ENCODE data around the gene PSD4.

PSD4 gene

DNA sequence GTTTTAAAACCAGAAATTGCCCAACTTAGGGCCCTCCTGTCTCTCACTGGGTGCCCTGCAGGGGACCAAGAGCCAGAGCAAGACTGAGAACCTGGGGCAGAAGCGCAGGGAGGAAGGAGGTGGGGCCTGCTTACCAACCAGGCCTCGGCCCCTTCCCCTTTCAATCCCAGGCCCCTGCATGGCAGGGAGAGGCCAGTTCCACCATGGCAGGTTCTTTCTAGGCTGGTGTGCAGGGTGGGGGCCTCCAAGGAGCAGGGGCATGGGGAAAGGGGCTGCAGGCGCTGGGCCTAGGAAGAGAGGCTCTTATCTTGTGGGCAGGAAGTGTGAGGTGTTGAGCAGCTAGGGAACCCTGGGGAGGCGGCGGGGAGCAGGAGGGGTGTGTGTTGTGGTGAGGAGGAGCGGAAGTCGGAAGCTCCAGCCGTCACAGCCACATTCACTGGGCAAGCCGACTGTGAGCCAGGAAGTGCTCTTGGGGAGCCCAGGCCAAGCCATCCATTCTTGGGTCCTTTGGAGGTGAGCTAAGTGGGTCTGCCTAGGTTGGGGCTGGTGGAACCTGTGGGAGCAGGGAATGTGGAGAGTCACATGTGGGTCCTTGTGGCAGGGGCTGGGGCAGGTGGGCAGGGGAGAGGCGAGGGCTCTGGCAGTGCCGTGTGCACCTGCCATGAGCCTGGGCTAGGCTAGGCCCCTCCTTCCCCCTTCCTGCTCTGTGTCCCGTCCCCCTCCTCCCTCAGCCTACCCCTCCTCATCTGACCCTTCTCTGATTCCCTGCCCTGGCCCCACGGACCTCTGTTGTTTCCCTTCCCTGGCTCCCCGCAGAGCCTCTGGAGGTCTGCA lies at the start of gene PSD4:
Gene PSD4, plus strand, starts transcription at position 430 of the 834 bp plus-strand sequence. CDS start 8,486 bp downstream, outside the sequence.
- peak; percentile 59 for DNase-seq (ENCODE audit: low spot score)

DNA sequence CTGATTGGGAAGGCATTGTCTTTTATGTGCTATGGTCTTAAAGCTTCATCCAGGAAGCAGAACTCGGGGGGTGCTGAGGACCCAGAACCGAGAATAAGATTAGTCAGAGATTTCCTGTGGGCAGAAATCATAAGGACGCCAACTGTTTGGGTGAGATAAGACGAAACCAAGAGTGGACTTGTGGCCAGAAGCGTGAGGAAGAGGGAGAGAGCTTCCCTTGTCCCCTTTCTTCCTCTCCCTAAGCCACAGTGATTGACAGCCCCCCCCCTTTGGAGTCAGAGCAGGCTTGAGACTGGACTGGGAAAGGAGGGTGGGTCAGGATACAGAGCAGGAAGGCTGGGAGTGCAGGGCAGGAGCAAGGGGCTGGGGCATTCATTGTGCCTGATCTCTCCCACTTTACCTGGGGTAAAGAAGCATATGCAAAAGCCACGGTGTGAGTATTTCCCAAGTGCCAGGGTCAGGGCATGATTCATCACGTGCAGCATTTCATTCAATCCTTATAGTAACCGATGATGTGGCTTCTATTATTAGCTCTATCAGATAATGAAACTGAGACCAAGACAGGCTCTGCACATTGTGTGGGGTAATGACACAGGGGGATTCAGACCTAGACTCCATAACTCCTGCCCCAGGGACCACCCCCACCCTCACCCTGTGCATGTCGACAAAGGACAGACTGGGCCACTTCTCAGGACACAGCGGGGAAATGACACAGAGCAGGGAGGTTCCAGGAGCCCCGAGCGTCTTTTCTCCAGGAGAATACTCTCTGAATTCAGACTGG lies 49.4 kb upstream of the PSD4 start:
- peak; percentile 43 for DNase-seq (ENCODE audit: low spot score)

DNA sequence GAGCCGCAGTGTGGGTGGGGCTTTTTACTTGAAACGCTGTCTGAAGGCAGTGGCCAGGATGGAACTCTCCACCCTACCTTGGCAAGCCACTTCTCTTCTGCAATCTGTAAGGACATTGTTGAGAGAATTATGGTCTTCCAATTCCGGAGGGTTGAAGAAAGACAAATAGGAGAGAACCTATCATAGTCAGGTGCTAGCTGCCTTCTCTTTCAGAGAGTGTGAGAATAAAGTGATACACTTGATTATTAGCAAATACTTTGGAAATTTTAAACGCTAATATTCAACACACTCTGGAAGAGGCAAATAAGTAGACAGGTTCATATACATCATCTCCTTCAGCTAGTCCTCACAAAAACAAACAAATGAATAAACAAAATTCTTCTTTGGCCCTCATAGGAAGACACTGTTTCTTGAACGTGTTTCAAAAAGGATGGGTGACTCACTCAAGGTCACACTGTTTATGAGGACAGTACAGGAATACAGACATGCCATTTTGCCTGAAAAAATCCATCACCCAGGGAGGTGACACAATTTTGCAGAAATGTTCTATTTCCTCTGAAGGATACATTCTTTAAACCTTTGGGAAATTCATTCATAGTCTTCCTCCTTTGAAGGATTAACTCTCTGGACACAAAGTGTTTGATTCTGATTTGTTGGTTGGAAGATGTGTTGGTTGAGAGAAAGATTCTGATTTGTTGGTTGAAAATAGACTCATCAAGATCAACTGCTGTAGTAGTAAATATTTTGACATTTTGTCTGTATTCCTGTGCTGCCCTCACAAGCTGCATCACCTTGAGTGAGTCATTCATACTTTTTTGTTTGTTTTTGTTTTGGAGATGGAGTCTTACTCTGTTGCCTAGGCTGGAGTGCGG lies 48.6 kb upstream of the PSD4 start:
- no peak for DNase-seq (ENCODE audit: low spot score)

DNA sequence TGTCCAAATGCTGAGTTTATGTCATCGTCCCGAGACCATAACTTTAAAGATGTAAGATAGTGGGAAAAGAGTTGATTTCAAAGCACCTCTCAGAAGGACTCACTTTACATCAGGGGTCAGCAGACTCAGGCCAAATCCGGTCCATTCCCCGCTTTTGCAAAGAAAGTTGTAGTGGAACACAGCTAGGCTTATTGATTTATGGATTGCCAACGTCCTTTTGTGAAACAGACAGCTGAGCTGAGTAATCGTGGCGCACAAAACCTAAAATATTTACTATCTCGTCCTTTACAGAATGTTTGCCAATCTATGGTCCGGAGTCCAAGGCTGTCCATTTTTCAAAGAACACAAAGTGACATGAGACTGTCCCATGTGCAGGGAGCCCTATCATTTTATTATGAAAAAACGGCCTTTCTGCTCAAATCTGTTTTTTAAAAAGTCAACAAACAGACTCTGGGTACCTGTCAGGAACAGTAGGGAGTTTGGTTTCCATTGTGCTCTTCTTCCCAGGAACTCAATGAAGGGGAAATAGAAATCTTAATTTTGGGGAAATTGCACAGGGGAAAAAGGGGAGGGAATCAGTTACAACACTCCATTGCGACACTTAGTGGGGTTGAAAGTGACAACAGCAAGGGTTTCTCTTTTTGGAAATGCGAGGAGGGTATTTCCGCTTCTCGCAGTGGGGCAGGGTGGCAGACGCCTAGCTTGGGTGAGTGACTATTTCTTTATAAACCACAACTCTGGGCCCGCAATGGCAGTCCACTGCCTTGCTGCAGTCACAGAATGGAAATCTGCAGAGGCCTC lies 46.7 kb upstream of the PSD4 start, which contains the start of gene IL1RN:
Gene IL1RN, plus strand, starts transcription at position 754 of the 801 bp plus-strand sequence. Its CDS starts 27 bp downstream, at position 781.
- peak; percentile 70 for DNase-seq (ENCODE audit: low spot score)

DNA sequence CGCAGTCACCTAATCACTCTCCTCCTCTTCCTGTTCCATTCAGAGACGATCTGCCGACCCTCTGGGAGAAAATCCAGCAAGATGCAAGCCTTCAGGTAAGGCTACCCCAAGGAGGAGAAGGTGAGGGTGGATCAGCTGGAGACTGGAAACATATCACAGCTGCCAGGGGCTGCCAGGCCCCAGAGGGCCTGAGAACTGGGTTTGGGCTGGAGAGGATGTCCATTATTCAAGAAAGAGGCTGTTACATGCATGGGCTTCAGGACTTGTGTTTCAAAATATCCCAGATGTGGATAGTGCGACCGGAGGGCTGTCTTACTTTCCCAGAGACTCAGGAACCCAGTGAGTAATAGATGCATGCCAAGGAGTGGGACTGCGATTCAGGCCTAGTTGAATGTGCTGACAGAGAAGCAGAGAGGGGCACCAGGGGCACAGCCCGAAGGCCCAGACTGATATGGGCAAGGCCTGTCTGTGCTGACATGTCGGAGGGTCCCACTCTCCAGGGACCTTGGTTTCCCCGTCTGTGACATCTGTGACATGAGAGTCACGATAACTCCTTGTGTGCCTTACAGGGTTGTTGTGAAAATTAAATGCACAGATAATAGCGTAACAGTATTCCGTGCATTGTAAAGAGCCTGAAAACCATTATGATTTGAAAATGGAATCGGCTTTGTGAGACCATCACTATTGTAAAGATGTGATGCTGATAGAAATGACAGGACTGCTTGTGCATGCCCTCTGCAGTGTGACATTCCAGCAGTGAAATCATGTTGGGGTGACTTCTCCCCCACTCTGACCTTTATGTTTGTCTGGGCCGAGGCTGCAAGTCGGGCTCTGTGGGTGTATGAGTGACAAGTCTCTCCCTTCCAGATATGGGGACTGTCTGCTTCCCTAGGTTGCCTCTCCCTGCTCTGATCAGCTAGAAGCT lies 45.9 kb upstream of the PSD4 start:
- DNase-seq (ENCODE audit: low spot score), result no peak

DNA sequence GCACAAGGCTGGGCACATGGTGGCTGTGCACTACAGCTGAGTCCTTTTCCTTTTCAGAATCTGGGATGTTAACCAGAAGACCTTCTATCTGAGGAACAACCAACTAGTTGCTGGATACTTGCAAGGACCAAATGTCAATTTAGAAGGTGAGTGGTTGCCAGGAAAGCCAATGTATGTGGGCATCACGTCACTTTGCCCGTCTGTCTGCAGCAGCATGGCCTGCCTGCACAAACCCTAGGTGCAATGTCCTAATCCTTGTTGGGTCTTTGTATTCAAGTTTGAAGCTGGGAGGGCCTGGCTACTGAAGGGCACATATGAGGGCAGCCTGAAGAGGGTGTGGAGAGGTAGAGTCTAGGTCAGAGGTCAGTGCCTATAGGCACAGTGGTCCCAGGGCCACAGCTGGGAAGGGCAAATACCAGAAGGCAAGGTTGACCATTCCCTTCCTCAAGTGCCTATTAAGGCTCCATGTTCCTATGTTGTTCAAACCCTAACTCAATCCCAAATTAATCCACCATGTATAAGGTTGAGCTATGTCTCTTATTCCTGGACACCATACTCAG lies 44.2 kb upstream of the PSD4 start:
- DNase-seq (ENCODE audit: low spot score), result no peak

DNA sequence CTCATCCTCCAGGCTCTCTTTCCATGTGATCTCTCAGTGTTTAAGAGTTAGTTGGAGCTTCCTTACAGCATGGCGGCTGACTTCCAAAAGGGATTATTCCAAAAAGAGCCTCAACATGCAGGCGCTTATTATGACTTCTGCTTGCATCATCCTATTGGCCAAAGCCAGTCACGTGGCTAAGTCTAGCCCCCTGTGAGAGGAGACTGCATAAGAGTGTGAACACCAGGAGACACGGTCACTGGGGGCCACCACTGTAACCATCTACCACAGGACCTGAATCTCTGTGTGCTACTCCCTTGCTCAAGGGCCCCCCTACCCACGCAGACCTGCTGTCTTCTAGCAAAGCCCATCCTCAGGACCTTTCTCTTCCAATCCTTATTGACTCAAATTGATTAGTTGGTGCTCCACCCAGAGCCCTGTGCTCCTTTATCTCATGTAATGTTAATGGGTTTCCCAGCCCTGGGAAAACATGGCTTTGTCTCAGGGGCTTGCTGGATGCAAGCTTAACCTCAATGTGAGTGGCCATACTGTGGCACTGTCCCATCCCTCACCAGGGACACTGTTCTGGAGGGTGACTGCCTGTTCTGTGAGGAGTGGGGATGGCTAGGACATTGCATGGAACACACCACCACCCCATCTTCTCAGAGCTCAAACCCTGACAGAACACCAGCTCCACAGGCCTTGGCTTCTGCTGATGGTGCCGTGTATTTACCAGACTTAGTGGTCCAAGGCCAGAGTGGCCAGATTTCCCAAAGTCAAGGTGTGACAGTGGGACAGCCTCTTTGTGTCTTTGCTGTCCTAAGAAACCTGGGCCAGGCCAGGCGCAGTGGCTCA lies 42.2 kb upstream of the PSD4 start:
- no peak for DNase-seq (ENCODE audit: low spot score)

DNA sequence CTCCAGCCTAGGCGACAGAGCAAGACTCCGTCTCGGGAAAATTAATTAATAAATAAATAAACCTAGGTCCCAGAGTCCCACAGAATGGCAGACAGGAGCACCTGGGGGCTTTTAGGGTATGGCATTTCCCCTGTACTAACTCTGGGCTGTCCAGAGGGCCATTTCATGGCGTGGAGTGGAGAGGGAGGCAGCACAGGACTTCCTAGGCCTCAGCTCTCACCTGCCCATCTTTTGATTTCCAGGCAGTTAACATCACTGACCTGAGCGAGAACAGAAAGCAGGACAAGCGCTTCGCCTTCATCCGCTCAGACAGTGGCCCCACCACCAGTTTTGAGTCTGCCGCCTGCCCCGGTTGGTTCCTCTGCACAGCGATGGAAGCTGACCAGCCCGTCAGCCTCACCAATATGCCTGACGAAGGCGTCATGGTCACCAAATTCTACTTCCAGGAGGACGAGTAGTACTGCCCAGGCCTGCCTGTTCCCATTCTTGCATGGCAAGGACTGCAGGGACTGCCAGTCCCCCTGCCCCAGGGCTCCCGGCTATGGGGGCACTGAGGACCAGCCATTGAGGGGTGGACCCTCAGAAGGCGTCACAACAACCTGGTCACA lies 41.3 kb upstream of the PSD4 start:
- DNase-seq (ENCODE audit: low spot score), result no peak

DNA sequence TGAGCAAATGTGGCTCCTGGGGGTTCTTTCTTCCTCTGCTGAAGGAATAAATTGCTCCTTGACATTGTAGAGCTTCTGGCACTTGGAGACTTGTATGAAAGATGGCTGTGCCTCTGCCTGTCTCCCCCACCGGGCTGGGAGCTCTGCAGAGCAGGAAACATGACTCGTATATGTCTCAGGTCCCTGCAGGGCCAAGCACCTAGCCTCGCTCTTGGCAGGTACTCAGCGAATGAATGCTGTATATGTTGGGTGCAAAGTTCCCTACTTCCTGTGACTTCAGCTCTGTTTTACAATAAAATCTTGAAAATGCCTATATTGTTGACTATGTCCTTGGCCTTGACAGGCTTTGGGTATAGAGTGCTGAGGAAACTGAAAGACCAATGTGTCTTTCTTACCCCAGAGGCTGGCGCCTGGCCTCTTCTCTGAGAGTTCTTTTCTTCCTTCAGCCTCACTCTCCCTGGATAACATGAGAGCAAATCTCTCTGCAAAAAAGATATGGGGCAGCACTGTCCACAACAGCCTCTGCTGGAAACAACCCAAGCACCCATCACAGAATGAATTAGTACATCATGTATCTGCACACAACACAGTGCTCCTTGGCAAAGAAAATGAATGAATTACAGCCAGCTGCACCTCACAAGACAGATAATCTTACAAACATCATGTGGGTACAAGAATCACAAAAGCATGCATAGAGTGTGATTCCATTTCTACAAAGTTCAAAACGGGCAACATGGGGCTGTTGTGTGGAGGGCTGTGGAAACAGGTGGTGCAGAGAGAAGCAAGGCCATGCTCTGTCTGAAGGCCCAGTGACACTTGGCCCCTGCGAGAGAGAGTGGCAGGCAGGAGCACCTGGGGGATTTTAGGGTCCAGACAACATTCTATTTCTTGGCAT lies 39.8 kb upstream of the PSD4 start:
- DNase-seq (ENCODE audit: low spot score), result no peak

DNA sequence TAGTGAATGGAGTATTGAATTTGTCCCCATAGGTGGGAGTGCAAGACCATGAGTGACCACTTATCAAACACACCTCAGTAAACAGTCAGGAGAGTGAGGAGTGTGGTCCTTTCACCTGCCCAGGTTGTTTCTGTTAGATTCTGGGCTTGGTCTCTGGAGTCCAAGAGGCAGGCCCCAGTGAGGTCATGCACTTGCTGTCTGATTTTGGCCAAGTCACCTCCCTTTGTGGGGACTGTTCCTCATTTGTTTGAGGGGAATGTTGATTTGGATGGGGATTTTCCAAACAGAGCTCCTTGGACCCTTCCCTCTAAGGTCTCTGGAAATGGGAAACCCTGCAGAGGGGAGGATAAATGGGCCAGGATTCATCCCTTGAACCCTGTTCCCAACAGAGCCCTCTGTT lies 39.1 kb upstream of the PSD4 start:
- DNase-seq (ENCODE audit: low spot score), result no peak

DNA sequence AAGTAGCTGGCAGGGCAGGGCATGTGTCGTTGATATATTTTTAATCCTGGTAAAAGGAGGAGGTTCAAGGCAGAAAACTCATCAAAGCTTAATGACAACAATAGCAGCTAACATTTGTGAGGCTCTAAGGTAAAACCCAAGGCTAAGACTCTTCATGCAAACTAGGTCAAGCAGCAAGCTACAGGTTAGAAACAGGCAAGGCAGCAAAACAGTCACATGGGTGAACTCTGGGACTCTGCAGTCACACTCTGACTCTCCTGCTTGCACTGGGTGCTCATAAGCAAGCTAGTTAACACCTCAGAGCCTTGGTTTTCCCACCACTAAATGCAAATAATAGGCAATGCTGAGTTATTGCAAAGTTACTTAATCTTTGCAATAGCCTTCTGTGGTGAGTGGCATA lies 38.5 kb upstream of the PSD4 start:
- DNase-seq (ENCODE audit: low spot score), result no peak

DNA sequence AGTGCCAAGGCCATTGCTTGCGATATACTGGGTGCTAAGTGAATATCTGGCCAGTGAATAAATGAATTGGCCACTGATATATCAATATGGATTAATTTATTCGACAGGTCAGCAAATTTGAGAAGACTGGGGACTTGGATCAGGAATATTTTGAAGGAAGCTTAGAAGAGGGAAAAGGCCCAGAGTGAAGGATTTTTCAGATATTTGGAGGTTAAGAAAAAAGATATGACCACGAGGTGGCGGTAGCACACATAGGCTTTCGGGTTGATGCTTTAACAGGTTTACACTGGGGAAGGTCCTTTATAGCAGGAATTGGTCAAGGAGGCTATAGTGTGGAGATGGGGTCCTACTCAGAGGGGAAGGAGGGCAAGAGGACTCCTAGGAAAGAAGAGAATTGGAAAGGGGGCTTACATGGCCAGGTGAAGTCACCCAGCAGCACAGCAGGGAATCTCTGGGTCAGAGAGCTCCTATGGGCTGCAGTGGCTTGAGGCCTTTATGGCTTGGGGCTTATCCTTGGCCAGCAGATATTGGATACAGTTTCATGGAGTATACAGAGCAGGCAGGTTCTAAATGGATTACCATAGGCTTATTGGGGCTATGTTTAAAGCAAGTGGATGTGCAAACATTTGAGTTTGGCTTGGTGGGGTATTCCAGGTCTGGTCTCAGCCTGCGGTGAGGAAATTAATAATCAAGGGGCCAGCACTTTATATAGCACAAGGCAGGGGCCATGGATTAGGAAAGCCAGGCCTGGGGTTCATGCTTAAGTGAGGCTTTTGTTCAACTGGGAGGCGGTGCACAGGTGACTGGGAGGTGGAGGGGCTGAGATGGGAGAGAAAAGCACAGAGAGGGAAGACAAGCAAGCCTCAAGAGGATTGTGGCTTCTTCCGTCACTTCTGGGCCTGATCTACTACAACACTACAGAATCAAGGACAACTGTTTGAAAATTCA lies 36.7 kb upstream of the PSD4 start:
- peak; percentile 44 for DNase-seq (ENCODE audit: low spot score)

DNA sequence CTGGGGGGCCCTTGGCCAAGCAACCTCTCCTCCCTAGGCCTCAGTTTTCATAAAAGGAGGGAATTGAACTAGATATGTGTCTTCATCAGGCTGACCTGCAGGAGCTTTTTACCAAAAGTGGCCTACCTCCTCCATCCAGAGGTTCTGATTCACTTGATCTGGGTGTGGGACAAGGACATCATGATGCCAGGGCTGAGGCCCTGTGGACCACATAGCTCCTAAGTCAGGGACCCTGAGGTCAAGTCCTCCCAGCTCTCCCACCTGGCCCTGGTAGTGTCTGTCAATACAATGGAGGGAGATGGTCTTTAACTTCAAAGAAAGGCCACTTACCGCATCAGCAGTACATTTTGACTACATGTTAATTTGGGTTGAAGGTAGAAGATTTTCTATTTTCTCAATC lies 35.9 kb upstream of the PSD4 start:
- no peak for DNase-seq (ENCODE audit: low spot score)

DNA sequence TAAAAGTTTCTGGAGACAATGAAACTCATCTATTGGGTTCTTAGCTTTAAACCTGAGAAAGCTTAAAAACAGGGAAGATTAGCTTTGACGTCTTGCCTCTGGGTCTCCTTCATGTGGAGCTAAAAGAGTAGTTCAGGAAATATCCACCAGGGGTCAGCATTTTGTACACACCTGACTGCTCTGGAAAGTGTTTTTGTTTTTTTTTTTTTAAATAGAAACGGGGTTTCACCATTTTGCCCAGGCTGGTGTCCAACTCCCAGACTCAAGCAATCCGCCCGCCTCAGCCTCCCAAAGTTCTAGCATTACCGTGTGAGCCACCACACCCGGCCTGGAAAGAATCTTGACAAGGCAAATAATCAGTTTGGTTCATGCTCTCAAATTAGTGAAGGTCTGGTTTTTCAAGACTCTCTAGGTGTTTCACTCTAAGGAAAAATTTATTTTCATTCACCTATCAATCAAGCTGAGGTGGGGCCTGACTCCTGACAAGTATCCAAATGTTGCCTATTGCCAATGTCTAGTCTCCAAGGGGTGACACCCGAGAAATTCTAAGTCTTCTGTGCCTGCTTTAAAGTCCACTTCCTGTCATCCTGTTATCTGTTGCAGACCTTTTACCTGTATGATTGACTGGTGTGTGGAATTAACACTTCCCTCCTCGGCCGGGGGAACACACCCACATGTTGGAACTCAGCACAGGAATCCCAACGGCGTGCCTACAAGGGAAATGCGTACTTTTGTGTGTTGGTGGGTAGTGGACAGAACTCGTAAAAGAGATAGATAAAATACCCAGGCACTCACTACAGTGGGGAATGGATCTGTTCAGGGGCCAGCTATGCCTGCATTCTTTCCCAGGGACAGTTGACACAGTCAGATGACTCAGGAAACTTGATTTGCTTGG lies 35.1 kb upstream of the PSD4 start:
- peak; percentile 74 for DNase-seq (ENCODE audit: low spot score)

DNA sequence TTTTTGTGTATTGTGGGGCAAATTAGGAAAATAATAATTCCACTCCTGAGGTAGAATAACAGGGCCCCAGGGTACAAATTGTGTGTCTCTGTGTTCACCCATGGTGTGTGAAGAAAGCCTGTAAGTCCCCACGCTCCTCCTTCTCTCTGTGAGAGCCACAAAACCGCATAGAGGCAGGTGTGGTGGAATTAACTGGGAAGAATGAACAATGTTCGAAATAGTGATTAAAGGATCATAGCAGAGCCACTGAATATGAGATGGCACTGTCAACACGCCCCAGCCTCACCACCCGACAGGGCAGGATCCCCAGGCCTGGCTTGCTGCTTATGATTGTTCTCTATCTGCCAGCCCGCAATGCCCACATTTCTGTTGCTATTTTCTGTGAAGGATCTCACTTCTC lies 32.3 kb upstream of the PSD4 start:
- DNase-seq (ENCODE audit: low spot score), result no peak

Measured in pons (tissue), 1 donor.